Lower lobe of right lung (tissue), 2 donors: ENCODE measurements around the gene TTC7B. TPM values are rescaled to one million over a fixed set of nuclear protein-coding genes. Genes with fewer than 3 reads are reported as not detected.

Source experiments
- ATAC-seq, 2 donors: fragments of 200-7000 bp; cut with Tn5 transposase; one replicate each; pipeline ENCODE4 v1.9.1; 2020 to 2022; ENCODE audit warnings: mild to moderate bottlenecking in 2 of 2, moderate library complexity in 2 of 2
- DNase-seq: peaks from one replicate; pipeline ENCODE4 v3.0.0-alpha.2; 2020
- H3K27ac ChIP-seq: fragments of 200-600 bp; one replicate; pipeline ENCODE4 v1.8.0; 2022
- H3K27me3 ChIP-seq: fragments of 200-600 bp; one replicate; pipeline ENCODE4 v1.8.0; 2022; ENCODE audit warnings: low read depth
- H3K36me3 ChIP-seq: fragments of 200-600 bp; one replicate; pipeline ENCODE4 v1.8.0; 2022; ENCODE audit warnings: mild to moderate bottlenecking
- H3K4me1 ChIP-seq: fragments of 200-600 bp; one replicate; pipeline ENCODE4 v1.8.0; 2022
- H3K4me3 ChIP-seq: fragments of 200-600 bp; one replicate; pipeline ENCODE4 v1.8.0; 2022; ENCODE audit warnings: mild to moderate bottlenecking
- H3K9me3 ChIP-seq: fragments of 200-600 bp; one replicate; pipeline ENCODE4 v1.8.0; 2022
- CTCF ChIP-seq: fragments of 200-600 bp; IDR thresholded peaks from one replicate; pipeline ENCODE4 v1.8.0; 2022; ENCODE audit warnings: antibody characterized with exemption, mild to moderate bottlenecking
- intact Hi-C: fragments of 100-400 bp; cut with DNase I; formaldehyde crosslinking; loops from one replicate; pipeline ENCODE4 v1.11.0; 2022
- total RNA-seq: library from RNA; stranded (reverse); fragmentation: NEBNext Ultra II Directional; extraction: Animal tissue kit (Norgen Biotek cat#: 25700); gene quantifications from one replicate; pipeline ENCODE4 v1.2.1, GENCODE V29; 2021
- donor health status: DM: no; HTN: yes; CAD: no; lungs with severe emphysema.

TTC7B gene
- total RNA-seq, 1 donor from 2014 or later = 54.1 TPM

GRCh38 chr14:90587252-90587910 lies 228.8 kb downstream of the TTC7B start:
- Histone ChIP-seq H3K9me3 (no peaks in the 10 kb centered on the region), H3K4me1 (no peaks in the 10 kb centered on the region), H3K27ac (no peak overlapping the region), H3K36me3 (peaks cover 6% of the 10 kb centered on the region), H3K27me3 (no peaks in the 10 kb centered on the region), H3K4me3 (no peak overlapping the region)
- ATAC-seq = no peak
- intact Hi-C loops = no loop called here
- TF ChIP-seq CTCF = no peak
- no peak for DNase-seq

GRCh38 chr14:90585106-90585505 lies 231.1 kb downstream of the TTC7B start:
- Histone ChIP-seq H3K27me3 (no peaks in the 10 kb centered on the region), H3K27ac (no peak overlapping the region), H3K4me3 (no peak overlapping the region), H3K36me3 (peaks cover 3% of the 10 kb centered on the region), H3K4me1 (no peaks in the 10 kb centered on the region), H3K9me3 (no peaks in the 10 kb centered on the region)
- intact Hi-C loops = no loop called here
- ATAC-seq = peak in 1 of 2 donors; percentile 18
- TF ChIP-seq CTCF = no peak
- DNase-seq = no peak

DNA sequence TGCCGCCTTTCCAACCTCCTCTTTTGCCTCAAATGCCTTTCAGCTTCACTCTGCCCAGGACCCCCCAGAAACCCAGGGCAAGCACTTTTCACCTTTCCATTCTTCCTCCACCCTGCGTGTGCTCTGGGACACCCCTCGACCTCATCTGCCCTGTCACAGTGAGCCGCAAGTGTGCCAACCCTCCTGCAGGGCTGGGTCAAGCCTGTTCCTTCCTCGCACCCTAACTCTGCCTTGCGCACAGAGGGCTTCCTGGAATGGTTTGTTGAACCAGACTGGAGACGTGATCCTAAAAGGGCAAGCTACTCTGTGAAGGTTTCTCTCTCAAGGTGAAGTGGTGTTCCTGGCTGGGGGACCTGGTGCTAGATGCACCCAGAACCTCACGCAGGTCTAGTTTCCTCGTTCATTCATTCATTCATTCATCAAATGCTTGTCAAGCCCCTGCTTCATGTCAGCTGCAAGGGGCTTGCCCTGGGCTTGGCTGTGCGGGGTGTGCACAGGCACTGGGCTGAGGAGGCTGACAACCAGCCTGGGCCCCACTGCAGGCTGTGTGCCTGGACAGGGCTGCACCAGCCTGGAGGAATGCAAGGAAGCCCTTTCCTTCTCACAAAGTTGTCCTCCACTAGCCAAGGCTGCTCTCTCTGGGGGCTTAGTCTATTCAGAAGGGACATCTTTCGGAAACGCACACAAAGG lies 232.2 kb downstream of the TTC7B start:
- Histone ChIP-seq H3K9me3 (no peaks in the 10 kb centered on the region), H3K4me3 (no peak overlapping the region), H3K4me1 (no peaks in the 10 kb centered on the region), H3K36me3 (no peaks in the 10 kb centered on the region), H3K27ac (no peak overlapping the region), H3K27me3 (no peaks in the 10 kb centered on the region)
- intact Hi-C loops = no loop called here
- DNase-seq (no peak), ATAC-seq (no peak)
- no peak for TF ChIP-seq CTCF

- ATAC-seq (no peak), DNase-seq (no peak)
- Histone ChIP-seq H3K9me3 (no peaks in the 10 kb centered on the region), H3K36me3 (peaks cover 1% of the 10 kb centered on the region), H3K4me1 (no peaks in the 10 kb centered on the region), H3K4me3 (no peak overlapping the region), H3K27me3 (no peaks in the 10 kb centered on the region), H3K27ac (no peak overlapping the region)
- intact Hi-C loops = no loop called here
- no peak for TF ChIP-seq CTCF
Measured at GRCh38 chr14:90583427-90583826, 232.8 kb downstream of the TTC7B start.

DNA sequence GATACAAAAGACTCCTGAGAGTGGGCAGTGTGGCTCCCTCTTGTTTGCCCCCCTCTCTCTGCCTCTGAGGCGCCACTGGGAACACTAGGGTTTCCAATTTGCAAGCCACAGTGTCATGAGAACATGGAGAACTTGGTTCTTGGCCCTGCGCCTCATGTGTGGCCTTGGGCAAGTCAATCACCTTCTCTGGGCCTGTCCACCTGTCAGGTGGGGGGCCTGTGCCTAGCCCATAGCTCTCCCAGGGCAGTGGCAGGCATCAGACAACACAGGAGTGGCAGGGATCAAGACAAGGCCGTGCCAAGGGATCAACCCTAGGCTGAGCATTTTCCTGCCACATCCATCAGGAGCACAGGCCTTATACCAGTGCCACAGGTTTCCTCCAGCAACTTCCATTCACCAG lies 234.1 kb downstream of the TTC7B start:
- no peak for TF ChIP-seq CTCF
- Histone ChIP-seq H3K4me3 (no peak overlapping the region), H3K36me3 (peaks cover 14% of the 10 kb centered on the region), H3K27me3 (no peaks in the 10 kb centered on the region), H3K27ac (no peak overlapping the region), H3K4me1 (no peaks in the 10 kb centered on the region), H3K9me3 (no peaks in the 10 kb centered on the region)
- intact Hi-C loops = no loop called here
- DNase-seq = no peak
- ATAC-seq = no peak
